Left lobe of liver (tissue), 2 donors: Measurements from ENCODE around the gene ANP32D. TPM values are rescaled to one million over a fixed set of nuclear protein-coding genes. Genes with fewer than 3 reads are reported as not detected.
"Not testable (repeated sequence)": the region's sequence is repeated elsewhere in the genome, so short reads cannot be mapped to it uniquely, and the experiment has no call there.

ENCODE experiments used
- ATAC-seq: fragments of 200-7000 bp; cut with Tn5 transposase; one replicate; pipeline ENCODE4 v1.9.1; 2020; ENCODE audit warnings: mild to moderate bottlenecking, moderate library complexity
- DNase-seq: peaks from one replicate; pipeline ENCODE4 v3.0.0-alpha.2; 2020; ENCODE audit warnings: low spot score
- total RNA-seq: library from RNA; stranded (reverse); gene quantifications from one replicate; pipeline ENCODE4 v1.2.1, GENCODE V29; 2021
- donor health status: DM: no; HTN: no; CAD: no; lungs with moderate emphysema.
- donor health status: DM: no; HTN: yes; CAD: no.

ANP32D gene
- total RNA-seq, 1 donor from 2014 or later, result not detected

DNA sequence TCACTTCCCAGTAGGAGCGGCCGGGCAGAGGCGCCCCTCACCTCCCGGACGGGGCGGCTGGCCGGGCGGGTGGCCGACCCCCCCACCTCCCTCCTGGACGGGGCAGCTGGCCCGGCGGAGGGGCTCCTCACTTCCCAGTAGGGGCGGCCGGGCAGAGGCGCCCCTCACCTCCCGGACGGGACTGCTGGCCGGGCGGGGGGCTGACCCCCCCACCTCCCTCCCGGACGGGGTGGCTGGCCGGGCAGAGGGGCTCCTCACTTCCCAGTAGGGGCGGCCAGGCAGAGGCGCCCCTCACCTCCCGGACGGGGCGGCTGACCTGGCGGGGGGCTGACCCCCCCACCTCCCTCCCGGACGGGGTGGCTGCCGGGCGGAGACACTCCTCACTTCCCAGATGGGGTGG lies 27.9 kb downstream of the ANP32D start:
- not testable (repeated sequence) for DNase-seq, ATAC-seq

DNA sequence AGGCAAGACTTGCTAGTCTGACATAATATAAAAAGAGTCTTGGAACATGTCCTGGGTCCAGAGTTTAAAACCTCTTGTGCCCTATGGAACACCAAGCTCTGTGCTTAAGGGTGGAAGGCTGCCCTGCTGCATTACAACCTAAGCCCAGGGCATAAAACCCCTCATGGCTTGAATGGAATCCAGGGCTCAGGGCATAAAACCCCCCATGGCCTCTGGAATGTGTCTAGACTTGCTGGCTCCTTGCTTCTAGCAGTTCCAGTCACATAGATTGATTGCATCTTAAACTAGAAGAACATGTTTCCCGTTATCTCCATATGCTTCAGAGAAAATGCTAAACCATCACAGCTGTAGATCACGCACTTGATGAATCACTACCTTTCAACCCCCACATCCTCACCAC lies 34.5 kb downstream of the ANP32D start:
- DNase-seq, ATAC-seq: not testable (repeated sequence)

DNA sequence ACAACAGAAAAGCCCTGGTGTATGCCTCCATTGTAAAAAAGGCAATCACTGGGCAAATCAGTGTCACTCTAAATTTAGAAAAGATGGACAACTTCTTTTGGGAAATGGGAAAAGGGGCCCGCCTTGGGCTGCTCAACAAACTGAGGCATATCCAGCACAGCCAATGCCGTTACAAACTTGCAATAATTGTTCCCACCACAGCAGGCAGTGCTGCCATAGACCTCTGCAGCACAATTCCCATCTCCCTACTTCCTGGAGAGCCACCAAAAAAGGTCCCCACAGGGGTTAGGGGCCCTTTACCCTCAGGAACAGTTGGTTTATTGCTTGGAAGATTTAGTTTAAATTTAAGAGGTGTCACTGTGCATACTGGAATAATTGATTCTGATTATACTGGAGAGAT lies 36.6 kb downstream of the ANP32D start:
- no peak for DNase-seq
- no peak for ATAC-seq

DNA sequence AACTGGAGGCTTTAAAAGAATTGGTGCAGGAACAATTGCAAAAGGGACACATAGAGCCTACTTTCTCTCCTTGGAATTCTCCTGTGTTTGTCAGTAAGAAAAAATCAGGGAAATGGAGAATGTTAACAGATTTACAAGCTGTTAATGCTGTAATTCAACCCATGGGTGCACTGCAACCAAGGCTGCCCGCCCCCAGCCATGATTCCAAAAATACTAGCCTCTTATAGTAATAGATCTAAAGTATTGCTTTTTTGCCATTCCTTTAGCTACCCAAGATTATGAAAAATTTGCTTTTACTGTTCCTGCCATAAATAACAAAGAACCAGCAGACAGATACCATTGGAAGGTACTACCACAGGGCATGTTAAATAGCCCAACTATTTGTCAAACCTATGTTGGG lies 37.8 kb downstream of the ANP32D start:
- ATAC-seq, result no peak

DNA sequence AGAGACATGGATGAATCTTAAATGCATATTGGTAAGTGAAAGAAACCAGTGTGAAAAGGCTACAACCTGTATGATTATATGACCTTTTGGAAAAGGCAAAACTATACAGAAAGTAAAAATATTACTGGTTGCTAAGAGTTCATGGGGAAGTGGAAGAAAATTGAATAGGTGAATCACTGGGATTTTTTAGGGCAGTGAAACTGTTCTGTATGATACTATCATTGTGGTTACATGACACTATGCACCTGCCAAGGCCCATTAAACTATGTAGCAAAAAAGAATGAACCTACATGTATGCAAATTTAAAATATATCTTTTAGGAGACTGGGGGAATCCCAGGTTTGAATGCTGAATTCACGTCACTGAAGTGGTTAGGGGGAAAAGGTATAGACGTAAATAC lies 40.5 kb downstream of the ANP32D start:
- no peak for DNase-seq
- ATAC-seq, result no peak

More for the DNA sequence above, 37.8 kb downstream of the ANP32D start:
- no peak for DNase-seq

DNA sequence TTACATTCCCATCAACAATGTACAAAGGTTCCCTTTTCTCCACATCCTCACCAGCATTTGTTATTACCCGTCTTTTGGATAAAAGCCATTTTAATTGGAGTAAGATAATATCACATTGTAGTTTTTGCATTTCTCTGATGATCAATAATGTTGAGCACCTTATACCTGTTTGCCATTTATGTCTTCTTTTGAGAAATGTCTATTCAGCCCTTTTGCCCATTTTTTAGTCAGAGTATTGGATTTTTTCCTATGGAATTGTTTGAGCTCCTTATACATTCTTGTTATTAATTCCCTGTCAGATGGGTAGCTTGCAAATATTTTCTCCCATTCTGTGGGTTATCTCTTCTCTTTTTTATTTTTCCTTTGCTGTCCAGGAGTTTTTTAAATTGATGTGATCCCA lies 42.4 kb downstream of the ANP32D start:
- no peak for DNase-seq

DNA sequence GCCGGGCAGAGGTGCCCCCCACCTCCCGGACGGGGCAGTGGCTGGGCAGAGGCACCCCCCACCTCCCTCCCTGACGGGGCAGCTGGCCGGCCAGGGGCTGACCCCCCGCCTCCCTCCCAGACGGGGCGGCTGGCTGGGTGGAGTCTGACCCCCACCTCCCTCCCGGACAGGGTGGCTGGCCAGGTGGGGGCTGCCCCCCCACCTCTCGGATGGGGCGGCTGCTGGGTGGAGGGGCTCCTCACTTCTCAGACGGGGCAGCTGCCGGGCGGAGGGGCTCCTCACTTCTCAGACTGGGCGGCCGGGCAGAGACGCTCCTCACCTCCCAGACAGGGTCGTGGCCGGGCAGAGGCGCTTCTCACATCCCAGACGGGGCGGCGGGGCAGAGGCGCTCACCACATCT lies 48.0 kb downstream of the ANP32D start:
- not testable (repeated sequence) for DNase-seq, ATAC-seq

More for the DNA sequence above, 42.4 kb downstream of the ANP32D start:
- no peak for ATAC-seq

Other genes starting within 250 kb of the ANP32D start
- gene ZNF641, start 121.6 kb upstream of the ANP32D start, total RNA-seq, result 7.8 TPM
- not detected for gene C12orf54, start 9.9 kb downstream of the ANP32D start, total RNA-seq
- gene OR8S1, start 53.1 kb downstream of the ANP32D start, total RNA-seq, result not detected
- gene LALBA, start 97.5 kb downstream of the ANP32D start, total RNA-seq, result not detected
- 8.2 TPM for gene KANSL2, start 209.7 kb downstream of the ANP32D start, total RNA-seq
- gene CCNT1, start 244.1 kb downstream of the ANP32D start, total RNA-seq, result 12.1 TPM